Loucy (cell line): Measurements from ENCODE around the gene HPS3.

Experiments used
- H2AFZ ChIP-seq: fragments of 200-600 bp; sonication (generic); 2 replicates; pipeline ENCODE4 v1.6.0; 2016; ENCODE audit warnings: antibody characterized with exemption, mild to moderate bottlenecking, low read length, moderate library complexity
- H3F3A ChIP-seq: fragments of 200-600 bp; 2 replicates; pipeline ENCODE4 v1.6.0; 2016; ENCODE audit warnings: antibody characterized with exemption, low read depth, mild to moderate bottlenecking
- H3K27me3 ChIP-seq: fragments of 200-600 bp; sonication (generic); 2 replicates; pipeline ENCODE4 v1.6.1; 2014; ENCODE audit warnings: low read length, mild to moderate bottlenecking; ENCODE audit not compliant: insufficient read depth, poor library complexity, severe bottlenecking
- H3K36me3 ChIP-seq: fragments of 200-600 bp; sonication (generic); 2 replicates; pipeline ENCODE4 v1.6.1; 2016; ENCODE audit warnings: low read length; ENCODE audit not compliant: insufficient read depth
- H3K4me1 ChIP-seq: fragments of 200-600 bp; sonication (generic); 2 replicates; pipeline ENCODE4 v1.5.1; 2014; ENCODE audit warnings: low read length, mild to moderate bottlenecking; ENCODE audit not compliant: insufficient read depth, poor library complexity, severe bottlenecking
- H3K4me2 ChIP-seq: fragments of 200-600 bp; sonication (generic); 2 replicates; pipeline ENCODE4 v1.6.0; 2014; ENCODE audit warnings: antibody characterized with exemption, low read length, low read depth, mild to moderate bottlenecking; ENCODE audit not compliant: poor library complexity, severe bottlenecking
- H3K4me3 ChIP-seq: fragments of 200-600 bp; sonication (generic); 2 replicates; pipeline ENCODE4 v1.5.1; 2014; ENCODE audit warnings: low read length, mild to moderate bottlenecking, mixed read lengths; ENCODE audit not compliant: poor library complexity, severe bottlenecking
- H3K79me2 ChIP-seq: fragments of 200-600 bp; sonication (generic); 2 replicates; pipeline ENCODE4 v1.6.1; 2014; ENCODE audit warnings: low read length; ENCODE audit not compliant: insufficient read depth
- H3K9ac ChIP-seq: fragments of 200-600 bp; sonication (generic); 2 replicates; pipeline ENCODE4 v1.6.0; 2014; ENCODE audit warnings: mild to moderate bottlenecking, low read depth, low read length, moderate library complexity; ENCODE audit not compliant: poor library complexity, severe bottlenecking
- H3K9me2 ChIP-seq: fragments of 200-600 bp; sonication (generic); replicated peaks from 2 replicates; pipeline ENCODE4 v1.6.1; 2016; ENCODE audit warnings: low read depth, low read length, mixed read lengths
- H3K9me3 ChIP-seq: fragments of 200-600 bp; sonication (generic); 2 replicates; pipeline ENCODE4 v1.6.1; 2014; ENCODE audit warnings: mild to moderate bottlenecking, antibody characterized with exemption, low read length, low read depth; ENCODE audit not compliant: insufficient read depth
- H4K20me1 ChIP-seq: fragments of 200-600 bp; sonication (generic); 2 replicates; pipeline ENCODE4 v1.6.0; 2014; ENCODE audit warnings: antibody characterized with exemption, low read length, mild to moderate bottlenecking; ENCODE audit not compliant: insufficient read depth, poor library complexity, severe bottlenecking
- CTCF ChIP-seq: fragments of 200-600 bp; sonication (generic); conservative IDR thresholded peaks from 2 replicates; pipeline ENCODE4 v1.5.1; 2014; ENCODE audit warnings: mild to moderate bottlenecking, antibody characterized with exemption, low read length
- EZH2phosphoT487 ChIP-seq: fragments of 200-600 bp; IDR thresholded peaks from 2 replicates; pipeline ENCODE4 v1.6.1; 2018; ENCODE audit warnings: antibody characterized with exemption, mild to moderate bottlenecking, moderate library complexity, borderline replicate concordance

The HPS3 gene

GRCh38 chr3:149142682-149143081, 13.2 kb downstream of the HPS3 start:
- Histone ChIP-seq H3K4me3 (no peak overlapping the region), H3K79me2 (peaks cover 22% of the 10 kb centered on the region; the same call in 1 of the 2 replicates), H3K4me1 (peaks cover 38% of the 10 kb centered on the region), H2AFZ (no peak overlapping the region), H3K9ac (no peak overlapping the region), H3K9me3 (no peaks in the 10 kb centered on the region), H3F3A (no peaks in the 10 kb centered on the region), H3K27me3 (no peaks in the 10 kb centered on the region), H3K4me2 (no peak overlapping the region), H3K36me3 (peaks cover 22% of the 10 kb centered on the region; the same call in 1 of the 2 replicates), H4K20me1 (no peaks in the 10 kb centered on the region), H3K9me2 (no peaks in the 10 kb centered on the region)
- TF ChIP-seq CTCF (no peak), EZH2phosphoT487 (no peak)

- H3K9ac ChIP-seq, result no peak overlapping the region
- no peaks in the 10 kb centered on the region for H3K27me3 ChIP-seq
- H3K36me3 ChIP-seq, result peaks cover 28% of the 10 kb centered on the region; the same call in 1 of the 2 replicates
- H2AFZ ChIP-seq, result no peak overlapping the region
- H3F3A ChIP-seq, result no peaks in the 10 kb centered on the region
- H3K79me2 ChIP-seq, result 0 out of 2 replicates have a peak, but pooled peaks cover 4% of the 10 kb centered on the region
- no peak for TF ChIP-seq CTCF
- TF ChIP-seq EZH2phosphoT487, result no peak
- no peaks in the 10 kb centered on the region for H4K20me1 ChIP-seq
- H3K4me3 ChIP-seq, result no peak overlapping the region
- H3K9me2 ChIP-seq, result no peaks in the 10 kb centered on the region
- H3K4me1 ChIP-seq, result peaks cover 30% of the 10 kb centered on the region
- peak overlapping the region; percentile 12 for H3K4me2 ChIP-seq
- H3K9me3 ChIP-seq, result no peaks in the 10 kb centered on the region
Measured at GRCh38 chr3:149145356-149145755, 15.9 kb downstream of the HPS3 start.

- no peak overlapping the region for H2AFZ ChIP-seq
- H3K9me3 ChIP-seq, result no peaks in the 10 kb centered on the region
- no peaks in the 10 kb centered on the region for H3K79me2 ChIP-seq
- H3K4me1 ChIP-seq, result peaks cover 28% of the 10 kb centered on the region
- H3F3A ChIP-seq, result no peaks in the 10 kb centered on the region
- no peaks in the 10 kb centered on the region for H3K9me2 ChIP-seq
- H4K20me1 ChIP-seq, result no peaks in the 10 kb centered on the region
- H3K4me3 ChIP-seq, result no peak overlapping the region
- no peak overlapping the region for H3K9ac ChIP-seq
- H3K36me3 ChIP-seq, result peaks cover 28% of the 10 kb centered on the region; the same call in 1 of the 2 replicates
- TF ChIP-seq CTCF (no peak), EZH2phosphoT487 (no peak)
- H3K4me2 ChIP-seq, result peak overlapping the region; percentile 12
- no peaks in the 10 kb centered on the region for H3K27me3 ChIP-seq
Measured at GRCh38 chr3:149145974-149146373, 16.5 kb downstream of the HPS3 start.
